Measurements from ENCODE around the gene TFF2.

TFF2 gene

DNA sequence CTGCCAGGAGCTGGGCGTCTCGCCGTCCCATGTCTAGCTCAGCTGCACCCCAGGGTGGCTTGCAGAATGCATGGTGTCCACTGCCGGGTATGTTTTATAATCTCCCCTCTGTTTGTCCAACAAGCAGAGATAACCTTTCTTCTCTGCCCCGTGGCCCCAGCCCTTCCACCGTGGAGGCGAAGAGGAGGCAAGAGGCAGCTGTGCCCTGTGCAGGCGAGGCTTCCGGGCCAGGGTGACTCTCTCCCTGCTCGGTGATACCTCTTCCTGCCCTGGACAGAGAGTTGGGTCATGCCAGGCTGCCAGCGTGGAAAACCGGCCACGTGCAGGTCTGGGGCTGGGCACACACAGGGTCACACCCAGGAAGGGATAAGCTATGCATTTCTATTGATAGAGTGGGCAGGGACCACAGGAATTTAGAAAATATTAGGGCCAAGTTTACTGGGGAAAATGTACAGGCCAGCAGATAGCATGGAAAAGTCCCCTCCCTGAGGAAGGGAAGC, at the start of gene TFF2:
Gene TFF2, minus strand, starts transcription at position 68 of the 500 bp plus-strand sequence. Its CDS starts 37 bp downstream, at position 31.
- no peak for DNase-seq (ENCODE audit: low read depth in 2 of 2)

- no peak for DNase-seq (ENCODE audit: low read depth in 2 of 2)
These were observed 49.7 kb upstream of the TFF2 start for GRCh38 chr21:42400525-42400924.

- no peak for DNase-seq (ENCODE audit: low read depth in 2 of 2)
These were observed 47.7 kb upstream of the TFF2 start for GRCh38 chr21:42398436-42399028.

GRCh38 chr21:42397746-42398394, 47.1 kb upstream of the TFF2 start:
- no peak for DNase-seq (ENCODE audit: low read depth in 2 of 2)

DNA sequence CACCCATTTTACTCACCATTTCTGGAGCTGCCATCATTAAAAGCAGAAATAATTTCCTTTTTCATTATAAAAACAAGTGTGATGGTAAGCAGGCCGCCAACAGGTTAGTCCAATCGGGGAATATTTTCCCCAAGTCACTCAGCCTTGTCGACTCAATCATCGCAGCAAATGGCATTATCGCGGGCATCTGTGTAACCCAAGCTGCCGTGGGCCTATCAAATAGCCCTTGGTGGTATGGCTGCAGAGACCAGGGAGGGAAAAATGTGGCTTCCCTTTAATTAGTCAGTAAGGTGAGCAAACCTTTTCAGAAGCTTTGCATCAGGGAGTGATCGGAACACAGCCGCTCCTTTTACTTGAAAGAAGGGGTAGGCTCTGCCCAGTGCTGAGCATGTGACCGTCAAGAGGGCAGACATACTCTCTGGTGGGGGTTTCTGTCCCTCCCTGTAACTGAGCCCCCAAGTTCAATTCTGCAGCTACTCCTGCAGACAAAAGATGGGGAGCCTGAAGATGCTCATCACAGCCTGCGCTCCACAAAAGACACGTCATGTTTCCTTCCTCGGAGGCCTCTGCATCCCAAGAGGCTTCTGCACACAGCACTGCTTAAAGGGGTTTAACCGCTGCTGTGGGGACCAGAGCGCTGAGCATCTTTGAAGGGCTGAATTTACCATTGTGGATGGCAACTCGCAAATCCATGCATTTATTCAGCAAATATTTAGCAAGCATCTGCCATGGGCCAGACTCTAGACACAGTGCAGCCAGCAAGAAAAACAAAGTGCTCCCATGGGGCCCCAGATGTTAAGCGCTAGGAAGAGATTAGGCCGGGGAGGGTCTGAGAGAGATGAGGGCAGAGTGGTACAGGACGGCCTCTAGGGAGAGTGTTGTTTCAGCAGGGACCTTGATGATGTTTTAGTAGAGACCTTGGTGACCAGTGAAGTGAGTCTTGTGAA, 46.3 kb upstream of the TFF2 start:
- DNase-seq (ENCODE audit: low read depth in 2 of 2) = no peak

- no peak for DNase-seq (ENCODE audit: low read depth in 2 of 2)
These were observed 45.3 kb upstream of the TFF2 start, which contains the start of gene TMPRSS3 for GRCh38 chr21:42395905-42396651. TSS of gene TMPRSS3 (minus strand) at chr21:42396052. CDS start at chr21:42395417, 635 bp downstream.

DNA sequence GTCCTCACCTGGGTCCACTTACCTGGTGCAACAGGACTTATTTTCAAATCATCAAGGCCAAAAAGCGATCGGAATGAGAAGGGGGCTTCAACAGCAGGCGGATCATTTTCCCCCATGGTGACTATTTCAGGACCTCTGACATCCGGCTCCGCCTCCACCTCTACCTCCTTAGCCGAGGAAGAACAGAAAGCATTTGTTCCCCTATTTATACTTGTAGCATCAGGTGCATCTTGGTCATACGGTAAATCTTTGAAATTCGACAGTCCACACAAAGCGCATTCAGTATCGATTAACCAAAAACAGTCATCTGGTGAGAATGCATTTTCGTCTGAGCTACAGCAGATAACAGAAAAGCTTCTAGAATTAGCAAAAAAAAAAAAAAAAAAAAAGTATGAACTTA, 44.5 kb upstream of the TFF2 start:
- DNase-seq (ENCODE audit: low read depth in 2 of 2) = no peak

- no peak for DNase-seq (ENCODE audit: low read depth in 2 of 2)
These were observed 42.7 kb upstream of the TFF2 start for GRCh38 chr21:42393443-42393950.

DNA sequence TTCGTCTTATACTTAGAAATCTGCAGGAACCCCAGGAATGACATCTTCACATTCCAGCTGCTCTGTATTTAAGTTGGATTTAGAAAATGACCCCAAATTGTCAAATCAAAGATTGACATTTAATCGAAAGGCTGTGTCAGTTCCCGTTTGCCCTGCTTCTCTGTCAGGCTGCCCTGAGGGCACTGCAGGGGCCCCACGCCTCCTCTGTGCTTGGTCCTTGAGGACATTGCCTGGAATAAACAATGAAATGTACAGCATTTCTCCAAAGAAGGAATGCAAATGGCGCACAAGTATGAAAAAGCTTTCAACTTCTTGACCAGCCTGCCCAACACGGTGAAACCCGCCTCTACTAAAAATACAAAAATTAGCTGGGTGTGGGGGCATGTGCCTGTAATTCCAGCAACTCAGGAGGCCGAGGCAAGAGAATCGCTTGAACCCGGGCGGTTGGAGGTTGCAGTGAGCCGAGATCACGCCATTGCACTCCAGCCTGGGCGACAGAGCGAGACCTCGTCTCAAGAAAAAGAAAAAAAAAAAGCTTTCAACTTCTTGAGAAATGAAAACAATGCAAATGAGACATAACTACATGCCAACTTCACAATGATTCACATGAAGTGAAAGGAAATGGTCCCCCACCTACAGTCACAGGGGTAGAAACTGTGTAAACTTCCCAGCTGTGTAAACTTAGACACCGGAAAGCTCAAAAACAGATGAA, 42.1 kb upstream of the TFF2 start:
- no peak for DNase-seq (ENCODE audit: low read depth in 2 of 2)

GRCh38 chr21:42391297-42391696, 40.5 kb upstream of the TFF2 start:
- no peak for DNase-seq (ENCODE audit: low read depth in 2 of 2)

DNA sequence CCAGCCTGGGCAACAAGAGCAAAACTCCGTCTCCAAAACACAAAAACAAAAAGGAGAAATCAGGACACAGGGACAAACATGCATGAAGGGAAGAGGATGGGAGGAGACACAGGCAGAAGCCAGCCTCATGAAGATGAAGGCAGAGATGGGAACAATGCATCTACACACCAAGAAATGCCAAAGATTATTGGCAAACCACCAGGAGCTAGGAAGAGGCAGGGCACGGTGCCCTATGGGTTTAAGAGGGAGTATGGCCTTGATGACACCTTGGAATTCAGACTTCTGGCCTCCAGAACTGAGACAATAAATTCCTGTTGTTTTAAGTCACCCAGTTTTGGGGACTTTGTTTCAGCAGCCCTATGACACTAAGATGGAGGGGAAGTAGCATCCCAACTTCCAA, 39.9 kb upstream of the TFF2 start:
- no peak for DNase-seq (ENCODE audit: low read depth in 2 of 2)

DNA sequence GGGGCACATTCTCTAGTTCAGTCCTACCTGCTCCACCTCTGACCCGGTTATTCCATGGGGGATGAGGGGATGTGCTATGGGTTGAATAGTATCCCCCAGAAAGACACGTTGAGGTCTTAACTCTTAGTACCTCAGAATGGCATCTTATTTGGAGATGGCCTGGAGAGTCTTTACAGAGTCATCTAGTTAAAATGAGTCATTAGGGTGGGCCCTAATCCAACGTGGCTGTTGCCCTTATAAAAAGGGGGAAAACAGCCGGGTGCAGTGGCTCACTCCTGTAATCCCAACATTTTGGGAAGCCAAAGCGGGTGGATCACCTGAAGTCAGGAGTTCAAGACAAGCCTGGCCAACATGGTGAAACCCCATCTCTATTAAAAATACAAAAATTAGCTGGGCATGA, 39.4 kb upstream of the TFF2 start:
- DNase-seq (ENCODE audit: low read depth in 2 of 2) = no peak

- DNase-seq (ENCODE audit: low read depth in 2 of 2) = no peak
These were observed 38.6 kb upstream of the TFF2 start for GRCh38 chr21:42389449-42389835.

GRCh38 chr21:42388740-42389448, 38.1 kb upstream of the TFF2 start:
- no peak for DNase-seq (ENCODE audit: low read depth in 2 of 2)

DNA sequence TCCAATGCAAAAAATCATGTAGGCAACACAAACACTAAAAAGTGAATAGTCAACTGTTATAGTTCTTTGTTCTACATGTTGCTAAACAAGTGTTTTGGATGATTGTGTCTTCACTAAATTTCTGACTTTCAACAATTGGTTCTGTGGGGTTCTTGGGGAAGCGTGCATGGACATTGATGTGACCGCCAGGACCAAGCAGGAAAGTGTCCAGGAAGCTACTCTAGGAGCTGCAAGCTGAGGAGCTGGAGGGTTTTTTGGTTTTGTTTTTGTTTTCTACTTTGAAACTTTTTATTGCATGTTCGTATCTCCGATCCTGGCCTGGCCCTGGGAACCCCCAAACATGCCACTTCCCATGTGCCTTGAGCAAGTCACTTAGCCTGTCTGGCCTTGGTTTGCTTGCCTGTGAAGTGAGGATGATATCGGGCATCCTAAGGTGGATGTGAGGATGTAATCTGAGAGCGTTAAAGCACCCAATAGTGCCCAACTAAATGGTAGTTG, 37.1 kb upstream of the TFF2 start:
- DNase-seq (ENCODE audit: low read depth in 2 of 2) = no peak

DNA sequence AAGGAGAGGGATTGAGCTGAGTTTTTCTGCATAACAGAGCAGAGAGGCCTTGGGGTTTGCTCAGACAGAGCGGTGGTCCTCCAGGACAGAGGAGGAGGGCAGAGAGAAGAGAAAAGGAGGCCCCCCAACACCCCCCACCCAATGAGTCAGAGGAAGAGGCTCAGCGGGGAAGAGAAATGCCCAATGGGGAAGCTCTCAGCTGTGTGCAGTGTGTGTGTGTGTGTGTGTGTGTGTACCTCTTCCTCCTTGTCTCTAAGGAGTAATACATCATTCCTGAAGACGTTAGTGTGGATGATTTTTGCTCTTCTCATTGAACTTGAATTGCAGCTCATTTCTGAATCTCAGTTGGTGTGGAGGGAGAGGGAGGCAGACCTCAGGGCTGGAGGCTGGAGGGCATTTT, 36.4 kb upstream of the TFF2 start:
- no peak for DNase-seq (ENCODE audit: low read depth in 2 of 2)

- DNase-seq (ENCODE audit: low read depth in 2 of 2) = no peak
These were observed 35.3 kb upstream of the TFF2 start for GRCh38 chr21:42386034-42386591.

GRCh38 chr21:42385619-42386018, 34.8 kb upstream of the TFF2 start:
- no peak for DNase-seq (ENCODE audit: low read depth in 2 of 2)

DNA sequence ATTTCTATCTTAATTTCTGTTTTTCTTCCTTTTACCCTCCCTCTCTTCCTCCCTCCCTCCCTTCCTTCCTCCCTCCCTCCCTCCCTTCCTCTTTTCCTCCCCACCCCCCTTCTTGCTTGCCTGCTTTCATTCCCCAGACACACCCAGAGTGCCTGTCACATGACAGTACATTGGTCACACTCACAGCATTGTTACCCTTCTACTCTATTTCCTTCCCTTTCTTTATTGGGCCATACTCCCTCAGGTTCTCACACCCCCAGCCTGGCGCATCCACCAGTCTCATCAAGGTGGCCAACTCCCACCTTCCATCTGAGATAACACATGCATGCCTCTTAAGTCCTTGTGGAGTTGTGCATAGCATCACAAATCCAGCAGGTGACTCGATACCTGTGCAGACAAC, 34.2 kb upstream of the TFF2 start:
- no peak for DNase-seq (ENCODE audit: low read depth in 2 of 2)

Measured in fibroblast of skin of left biceps (primary cell).